ENCODE measurements around the gene OSTN.

DNA sequence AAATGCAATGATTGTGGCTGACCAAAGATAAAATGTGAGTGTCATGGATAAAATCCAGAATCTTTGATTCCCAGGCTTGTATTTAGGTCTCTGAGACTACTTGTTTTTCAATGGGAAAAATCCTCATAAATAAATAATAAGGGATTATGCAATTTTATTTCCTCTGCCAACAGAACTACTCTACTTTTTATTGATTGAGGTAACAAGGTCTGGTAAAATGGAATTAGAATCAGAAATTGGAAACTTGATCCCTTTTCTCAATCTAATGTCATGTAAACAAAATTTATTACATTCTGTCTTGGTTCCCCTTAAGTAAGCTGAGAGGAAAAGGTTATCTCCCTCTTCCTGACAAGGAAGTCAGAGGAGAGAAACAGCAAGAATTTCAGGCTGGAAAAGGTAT lies 81.8 kb downstream of the OSTN start:
- TF ChIP-seq, protein P1, sequence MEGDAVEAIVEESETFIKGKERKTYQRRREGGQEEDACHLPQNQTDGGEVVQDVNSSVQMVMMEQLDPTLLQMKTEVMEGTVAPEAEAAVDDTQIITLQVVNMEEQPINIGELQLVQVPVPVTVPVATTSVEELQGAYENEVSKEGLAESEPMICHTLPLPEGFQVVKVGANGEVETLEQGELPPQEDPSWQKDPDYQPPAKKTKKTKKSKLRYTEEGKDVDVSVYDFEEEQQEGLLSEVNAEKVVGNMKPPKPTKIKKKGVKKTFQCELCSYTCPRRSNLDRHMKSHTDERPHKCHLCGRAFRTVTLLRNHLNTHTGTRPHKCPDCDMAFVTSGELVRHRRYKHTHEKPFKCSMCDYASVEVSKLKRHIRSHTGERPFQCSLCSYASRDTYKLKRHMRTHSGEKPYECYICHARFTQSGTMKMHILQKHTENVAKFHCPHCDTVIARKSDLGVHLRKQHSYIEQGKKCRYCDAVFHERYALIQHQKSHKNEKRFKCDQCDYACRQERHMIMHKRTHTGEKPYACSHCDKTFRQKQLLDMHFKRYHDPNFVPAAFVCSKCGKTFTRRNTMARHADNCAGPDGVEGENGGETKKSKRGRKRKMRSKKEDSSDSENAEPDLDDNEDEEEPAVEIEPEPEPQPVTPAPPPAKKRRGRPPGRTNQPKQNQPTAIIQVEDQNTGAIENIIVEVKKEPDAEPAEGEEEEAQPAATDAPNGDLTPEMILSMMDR (conservative IDR thresholded peaks at IDR 0.05; ENCODE audit: low read length), result no peak
- no peak for TF ChIP-seq EZH2phosphoT487 (IDR thresholded peaks at IDR 0.05; ENCODE audit: borderline replicate concordance, low read depth, low read length)
